ENCODE measurements around the gene HIVEP3.

Gene HIVEP3

GRCh38 chr1:41640141-41640751 lies 278.5 kb downstream of the HIVEP3 start:
- ChIA-PET CTCF (interaction anchor here (0.8 to 7.5 kb wide), 7 partner anchors 10 to 79 kb away, joined by 3 to 38 read pairs (median 3); no protein-coding TSS in a partner anchor), POLR2A (interaction anchor here (0.6 to 1.4 kb wide), 2 partner anchors 12 to 18 kb away, joined by 4 to 5 read pairs; no protein-coding TSS in a partner anchor)
- no peak for TF ChIP-seq CTCF (IDR thresholded peaks at IDR 0.05; ENCODE audit: control extremely low read depth, extremely low read depth, low read depth, missing control alignments)
- DNase-seq (ENCODE audit: extremely low spot score), result peak; percentile 58

- ChIA-PET POLR2A (interaction anchor here (0.6 kb wide), 1 partner anchor 18 kb away, joined by 5 read pairs; no protein-coding TSS in a partner anchor), CTCF (interaction anchor here (1.0 to 7.5 kb wide), 4 partner anchors 9 to 63 kb away, joined by 3 to 38 read pairs (median 4); no protein-coding TSS in a partner anchor)
- no peak for TF ChIP-seq CTCF (IDR thresholded peaks at IDR 0.05; ENCODE audit: control extremely low read depth, extremely low read depth, low read depth, missing control alignments)
- peak; percentile 69 for DNase-seq (ENCODE audit: extremely low spot score)
Measured at GRCh38 chr1:41639332-41639936, 279.3 kb downstream of the HIVEP3 start.

- ChIA-PET POLR2A (no interaction called here), CTCF (interaction anchor here (1.0 to 7.5 kb wide), 3 partner anchors 15 to 62 kb away, joined by 3 to 38 read pairs (median 3); no protein-coding TSS in a partner anchor)
- TF ChIP-seq CTCF (IDR thresholded peaks at IDR 0.05; ENCODE audit: control extremely low read depth, extremely low read depth, low read depth, missing control alignments), result no peak
- DNase-seq (ENCODE audit: extremely low spot score), result no peak
Measured at GRCh38 chr1:41638086-41639024, 280.4 kb downstream of the HIVEP3 start.

- DNase-seq (ENCODE audit: extremely low spot score), result no peak
- ChIA-PET CTCF (no interaction called here), POLR2A (no interaction called here)
- TF ChIP-seq CTCF (IDR thresholded peaks at IDR 0.05; ENCODE audit: control extremely low read depth, extremely low read depth, low read depth, missing control alignments), result no peak
Measured at GRCh38 chr1:41637367-41637766, 281.4 kb downstream of the HIVEP3 start.

- POLR2A ChIA-PET, result no interaction called here
- CTCF ChIA-PET, result no interaction called here
- DNase-seq (ENCODE audit: extremely low spot score), result no peak
Measured at GRCh38 chr1:41633764-41634163, 285.0 kb downstream of the HIVEP3 start.

More at GRCh38 chr1:41633764-41634163, 285.0 kb downstream of the HIVEP3 start:
- no peak for TF ChIP-seq CTCF (IDR thresholded peaks at IDR 0.05; ENCODE audit: control extremely low read depth, extremely low read depth, low read depth, missing control alignments)

Measured in GM10248 (cell line).